K562 (cell line): ENCODE results near the gene TNFRSF11A. TPM values are rescaled to one million over a fixed set of nuclear protein-coding genes. Genes with fewer than 3 reads are reported as not detected.

ENCODE experiments used
- ATAC-seq: fragments of 200-7000 bp; cut with Tn5 transposase; 3 replicates; pipeline ENCODE4 v1.9.1; 2020; ENCODE audit warnings: moderate library complexity
- BruUV-seq: library from RNA; stranded (reverse); fragments of 400-500 nt; replicated peaks from 2 replicates; lab custom pipeline; 2021; lab: Mats Ljungman, UMichigan
- CTCF ChIA-PET: fragments of 300-600 bp; formaldehyde crosslinking; extraction: SDS; loops from one replicate; lab custom pipeline; 2021; ENCODE audit warnings: low intra/inter-chr PET ratio; lab: Yijun Ruan, JAX
- POLR2A ChIA-PET: fragments of 300-600, 350-650 bp; sonication (Branson Sonifier 250); formaldehyde crosslinking; extraction: SDS; loops from one replicate; lab custom pipeline; 2021; ENCODE audit warnings: antibody characterized with exemption, inconsistent platforms; lab: Yijun Ruan, JAX
- DNase-seq, 4 experiments: peaks; one replicate each; pipeline versions ENCODE4 v3.0.0 to v3.0.0-alpha.2; 2011 to 2018; ENCODE audit warnings: low spot score in 3 of 4, mixed read lengths in 3 of 4; ENCODE audit errors: extremely low read depth in 1 of 4
- FAIRE-seq: peaks from 2 replicates; lab custom pipeline; 2011; peaks lifted over from hg19 to GRCh38; lab: Jason Lieb, UNC
- H2AFZ ChIP-seq: 2 replicates; pipeline ENCODE4 v1.6.0; 2011; ENCODE audit warnings: low read depth, low read length, control low read depth, inconsistent platforms
- H3K27ac ChIP-seq: fragments of 200-600 bp; 3 replicates; pipeline ENCODE4 v1.8.0; 2011; ENCODE audit warnings: low read depth, mild to moderate bottlenecking, control low read depth, inconsistent platforms, low read length, moderate library complexity, mixed read lengths; ENCODE audit errors: extremely low read depth
- H3K27me3 ChIP-seq, 2 experiments: fragments of 300-600 bp in 1 of 2; 2 replicates in 1 of 2; 3 replicates in 1 of 2; pipeline versions ENCODE4 v1.6.0 to v1.8.0; 2011; ENCODE audit warnings: inconsistent platforms in 2 of 2, low read length in 2 of 2, mild to moderate bottlenecking in 1 of 2, mixed read lengths in 1 of 2, moderate library complexity in 1 of 2; ENCODE audit not compliant: control insufficient read depth in 2 of 2, insufficient read depth in 2 of 2
- H3K36me3 ChIP-seq: fragments of 300-600 bp; 3 replicates; pipeline ENCODE4 v1.8.0; 2011; ENCODE audit warnings: mild to moderate bottlenecking, low read length, inconsistent platforms; ENCODE audit not compliant: control insufficient read depth, insufficient read depth
- H3K4me1 ChIP-seq, 2 experiments: fragments of 200-600 bp in 1 of 2; replicated peaks in 1 of 2; 2 replicates in 1 of 2; 3 replicates in 1 of 2; pipeline versions ENCODE4 v1.5.1 to v1.8.0; 2011; ENCODE audit warnings: inconsistent platforms in 2 of 2, low read length in 2 of 2, mild to moderate bottlenecking in 1 of 2, mixed read lengths in 1 of 2, moderate library complexity in 1 of 2; ENCODE audit not compliant: control insufficient read depth in 2 of 2, insufficient read depth in 2 of 2
- H3K4me2 ChIP-seq: 2 replicates; pipeline ENCODE4 v1.6.1; 2011; ENCODE audit warnings: low read length, control low read depth, inconsistent platforms, mixed read lengths; ENCODE audit not compliant: insufficient read depth
- H3K4me3 ChIP-seq: fragments of 200-600 bp; sonication (generic), shearing (Covaris generic); 2 replicates; pipeline ENCODE4 v1.5.1; 2016; ENCODE audit warnings: control low read depth, inconsistent platforms
- H3K79me2 ChIP-seq: fragments of 200-600 bp; 3 replicates; pipeline ENCODE4 v1.8.0; 2011; ENCODE audit warnings: low read length, inconsistent platforms; ENCODE audit not compliant: control insufficient read depth, insufficient read depth
- H3K9ac ChIP-seq, 2 experiments: 2 replicates each; pipeline versions ENCODE4 v1.6.0 to v1.6.1; 2011; ENCODE audit warnings: low read depth in 2 of 2, low read length in 2 of 2, control low read depth in 1 of 2, inconsistent platforms in 1 of 2, mild to moderate bottlenecking in 1 of 2, mixed read lengths in 1 of 2; ENCODE audit not compliant: insufficient read depth in 1 of 2
- H3K9me1 ChIP-seq: one replicate; pipeline ENCODE4 v1.6.0; 2011; ENCODE audit warnings: inconsistent platforms, mild to moderate bottlenecking, low read length, moderate library complexity; ENCODE audit not compliant: control insufficient read depth, insufficient read depth
- H3K9me3 ChIP-seq: replicated peaks from 2 replicates; pipeline ENCODE4 v1.5.1; 2011; ENCODE audit warnings: low read depth, low read length, inconsistent platforms; ENCODE audit not compliant: control insufficient read depth, insufficient read depth
- H4K20me1 ChIP-seq: replicated peaks from 2 replicates; pipeline ENCODE4 v1.6.1; 2011; ENCODE audit warnings: low read length, inconsistent platforms, mixed read lengths; ENCODE audit not compliant: control insufficient read depth, insufficient read depth
- ATF1 ChIP-seq, 2 experiments: fragments of 450-650 bp in 1 of 2; IDR thresholded peaks; 2 replicates each; pipeline ENCODE4 v1.6.1; 2016; ENCODE audit warnings: missing compliant biosample characterization in 1 of 2, missing genetic modification characterization in 1 of 2
- ETV5 ChIP-seq: sonication (generic); formaldehyde crosslinking; IDR thresholded peaks from 2 replicates; pipeline ENCODE4 v1.4.0; 2020; ENCODE audit warnings: low read depth, mild to moderate bottlenecking, missing genetic modification reagents
- FOXA3 ChIP-seq, 2 experiments: fragments of 450-650 bp in 1 of 2; sonication (generic) in 1 of 2; formaldehyde crosslinking; IDR thresholded peaks in 1 of 2; conservative IDR thresholded peaks in 1 of 2; 2 replicates each; pipeline versions ENCODE4 v1.4.0 to v1.8.0; 2020 to 2022; ENCODE audit warnings: mild to moderate bottlenecking in 2 of 2, missing genetic modification reagents in 1 of 2
- HLTF ChIP-seq: fragments of 450-650 bp; IDR thresholded peaks from 2 replicates; pipeline ENCODE4 v1.6.1; 2016
- NCOA1 ChIP-seq: fragments of 450-650 bp; IDR thresholded peaks from 2 replicates; pipeline ENCODE4 v1.6.1; 2016; ENCODE audit warnings: low read depth
- NCOA2 ChIP-seq, 2 experiments: fragments of 450-650 bp; IDR thresholded peaks; 2 replicates each; pipeline ENCODE4 v1.6.1; 2018; ENCODE audit warnings: mild to moderate bottlenecking in 2 of 2, moderate library complexity in 1 of 2; ENCODE audit not compliant: partially characterized antibody in 2 of 2
- NONO ChIP-seq, 2 experiments: fragments of 200-400 bp in 1 of 2; fragments of 450-650 bp in 1 of 2; formaldehyde crosslinking in 1 of 2; IDR thresholded peaks; 2 replicates each; pipeline ENCODE4 v1.6.1; 2017; ENCODE audit warnings: low read depth in 2 of 2, mild to moderate bottlenecking in 2 of 2, moderate library complexity in 2 of 2, low read length in 1 of 2
- PYGO2 ChIP-seq: fragments of 450-650 bp; IDR thresholded peaks from 2 replicates; pipeline ENCODE4 v1.6.1; 2016; ENCODE audit warnings: mild to moderate bottlenecking, missing genetic modification characterization, moderate library complexity, missing compliant biosample characterization
- TEAD2 ChIP-seq: fragments of 450-650 bp; IDR thresholded peaks from 2 replicates; pipeline ENCODE4 v1.6.1; 2016; ENCODE audit warnings: missing genetic modification characterization, control low read depth, missing compliant biosample characterization
- ZNF134 ChIP-seq: fragments of 250-450 bp; sonication (Bioruptor Pico); conservative IDR thresholded peaks from 2 replicates; pipeline ENCODE4 v1.4.0; 2020
- WGBS: fragments of 100-300 bp; shearing (Covaris generic); methylation state at CpG from one replicate; pipeline ENCODE4 v1.1.6; 2016; ENCODE audit warnings: low coverage, mixed read lengths; ENCODE audit not compliant: insufficient coverage; ENCODE audit errors: missing lambda C conversion rate; 5-methylcytosine and 5-hydroxymethylcytosine counted together
- in situ Hi-C: fragments of 300-500 bp; cut with MboI; formaldehyde crosslinking; loops from 4 replicates; pipeline ENCODE4 v1.15.0; 2018; ENCODE audit warnings: inconsistent platforms, mixed read lengths
- intact Hi-C: fragments of 100-400 bp; cut with micrococcal nuclease; formaldehyde crosslinking; loops from 2 replicates; pipeline ENCODE4 v1.14.2; 2022
- polyA plus RNA-seq, 8 experiments: library from polyadenylated mRNA; depleted of rRNA in 4 of 8; stranded (reverse) in 5 of 8; unstranded in 3 of 8; fragments of >200 nt; fragmentation: Nextera tagmentation in 2 of 8; fragmentation: Illumina TruSeq in 1 of 8; extraction: Ambion mirVana in 2 of 8; extraction: Trizol in 1 of 8; gene quantifications; 2 replicates each; pipeline versions ENCODE4 v1.2.1 to v1.2.3, GENCODE V29; 2011 to 2014; ENCODE audit warnings: inconsistent platforms in 1 of 8, missing spikeins in 1 of 8
- total RNA-seq, 7 experiments: library from RNA; depleted of rRNA in 6 of 7; stranded (reverse); fragments of >200 nt in 6 of 7; fragmentation: Illumina TruSeq in 2 of 7; extraction: Trizol in 2 of 7; gene quantifications; 2 replicates each; pipeline versions ENCODE4 v1.2.1 to v1.2.3, GENCODE V29; 2011 to 2021; ENCODE audit warnings: low replicate concordance in 1 of 7
- TF ChIP-seq, protein P1 (sequence below): fragments of 250-450 bp; sonication (Bioruptor Pico); IDR thresholded peaks from 2 replicates; pipeline ENCODE4 v1.8.0; 2021; ENCODE audit warnings: moderate library complexity, mild to moderate bottlenecking, inconsistent platforms
- TF ChIP-seq, protein P2 (sequence below): fragments of 450-650 bp; IDR thresholded peaks from one replicate; pipeline ENCODE4 v1.6.1; 2018; ENCODE audit warnings: mild to moderate bottlenecking, moderate library complexity; ENCODE audit not compliant: partially characterized antibody
- TF ChIP-seq, protein P3 (sequence below): fragments of 250-450 bp; sonication (Bioruptor Pico); IDR thresholded peaks from 2 replicates; pipeline ENCODE4 v1.8.0; 2021; ENCODE audit warnings: moderate library complexity, mild to moderate bottlenecking, inconsistent platforms
- TF ChIP-seq, protein P4 (sequence below): fragments of 450-650 bp; IDR thresholded peaks from 2 replicates; pipeline ENCODE4 v1.6.1; 2018; ENCODE audit warnings: mild to moderate bottlenecking, low read depth; ENCODE audit not compliant: partially characterized antibody

The TNFRSF11A gene
- total and polyA plus RNA-seq, 9 of the 15 experiments (the other 6 are each of a cell fraction or from before 2014, with no cell fraction given) = 0.03 to 0.06 (median 0.04) TPM; not detected in 6

DNA sequence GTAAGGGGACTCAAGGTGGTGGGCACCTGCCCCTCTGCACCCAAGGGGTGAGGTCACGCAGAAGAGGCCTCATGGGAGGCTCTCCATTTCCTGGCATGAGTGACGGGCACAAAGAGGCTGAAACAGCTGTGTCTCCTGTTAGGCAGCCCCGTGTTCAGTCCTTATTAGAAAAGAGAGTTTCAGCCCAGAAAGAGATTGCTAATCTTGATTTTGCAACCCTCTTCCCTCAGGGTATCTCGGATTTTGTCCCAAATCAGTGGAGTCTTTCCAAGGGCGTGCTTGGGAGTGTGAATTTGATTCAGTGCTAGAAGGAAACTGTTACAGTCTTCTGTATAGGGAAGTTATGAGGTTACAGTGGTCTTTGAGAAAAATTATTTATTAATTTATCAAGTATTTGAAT lies 10.4 kb downstream of the TNFRSF11A start:
- WGBS = 8% methylated on average over 4 of the region's 5 CpGs
- no peak for FAIRE-seq

More for the DNA sequence above, 10.4 kb downstream of the TNFRSF11A start:
- ATAC-seq (no peak), DNase-seq (no peak)
- Histone ChIP-seq H3K27me3 (peaks cover 18 to 49% of the 10 kb centered on the region in 2 experiments; a peak in 4 of 5 replicates), H3K9me1 (no peaks in the 10 kb centered on the region), H3K9ac (no peak overlapping the region), H3K36me3 (no peaks in the 10 kb centered on the region), H3K9me3 (no peaks in the 10 kb centered on the region), H3K79me2 (no peaks in the 10 kb centered on the region), H3K27ac (no peak overlapping the region), H3K4me2 (no peak overlapping the region), H3K4me1 (no peaks in the 10 kb centered on the region; a peak in 1 of 5 replicates), H3K4me3 (no peak overlapping the region), H2AFZ (no peak overlapping the region), H4K20me1 (peaks cover 8% of the 10 kb centered on the region; the same call in 1 of the 2 replicates)
- CTCF ChIA-PET = no interaction called here
- intact Hi-C loops = no loop called here
- TF ChIP-seq, protein P1, sequence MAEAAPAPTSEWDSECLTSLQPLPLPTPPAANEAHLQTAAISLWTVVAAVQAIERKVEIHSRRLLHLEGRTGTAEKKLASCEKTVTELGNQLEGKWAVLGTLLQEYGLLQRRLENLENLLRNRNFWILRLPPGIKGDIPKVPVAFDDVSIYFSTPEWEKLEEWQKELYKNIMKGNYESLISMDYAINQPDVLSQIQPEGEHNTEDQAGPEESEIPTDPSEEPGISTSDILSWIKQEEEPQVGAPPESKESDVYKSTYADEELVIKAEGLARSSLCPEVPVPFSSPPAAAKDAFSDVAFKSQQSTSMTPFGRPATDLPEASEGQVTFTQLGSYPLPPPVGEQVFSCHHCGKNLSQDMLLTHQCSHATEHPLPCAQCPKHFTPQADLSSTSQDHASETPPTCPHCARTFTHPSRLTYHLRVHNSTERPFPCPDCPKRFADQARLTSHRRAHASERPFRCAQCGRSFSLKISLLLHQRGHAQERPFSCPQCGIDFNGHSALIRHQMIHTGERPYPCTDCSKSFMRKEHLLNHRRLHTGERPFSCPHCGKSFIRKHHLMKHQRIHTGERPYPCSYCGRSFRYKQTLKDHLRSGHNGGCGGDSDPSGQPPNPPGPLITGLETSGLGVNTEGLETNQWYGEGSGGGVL (CRISPR knock-in tag) = no peak
- TF ChIP-seq NONO (IDR thresholded peaks at IDR 0.05; ENCODE audit: low read depth in 2 of 2, low read length in 1 of 2) (no peak), TEAD2 (tag) (no peak), ZNF134 (CRISPR knock-in tag) (no peak), FOXA3 (CRISPR knock-in tag; conservative IDR thresholded peaks at IDR 0.05 in 1 of 2, IDR thresholded peaks at IDR 0.05 in 1 of 2) (no peak), ATF1 (CRISPR knock-in tag; IDR thresholded peaks at IDR 0.05) (no peak), ATF1 (tag; IDR thresholded peaks at IDR 0.05) (no peak), ETV5 (CRISPR knock-in tag) (no peak), HLTF (no peak), PYGO2 (tag) (no peak), NCOA2 (IDR thresholded peaks at IDR 0.05; ENCODE audit: partially characterized antibody in 2 of 2) (no peak), NCOA1 (no peak)
- TF ChIP-seq, protein P2, sequence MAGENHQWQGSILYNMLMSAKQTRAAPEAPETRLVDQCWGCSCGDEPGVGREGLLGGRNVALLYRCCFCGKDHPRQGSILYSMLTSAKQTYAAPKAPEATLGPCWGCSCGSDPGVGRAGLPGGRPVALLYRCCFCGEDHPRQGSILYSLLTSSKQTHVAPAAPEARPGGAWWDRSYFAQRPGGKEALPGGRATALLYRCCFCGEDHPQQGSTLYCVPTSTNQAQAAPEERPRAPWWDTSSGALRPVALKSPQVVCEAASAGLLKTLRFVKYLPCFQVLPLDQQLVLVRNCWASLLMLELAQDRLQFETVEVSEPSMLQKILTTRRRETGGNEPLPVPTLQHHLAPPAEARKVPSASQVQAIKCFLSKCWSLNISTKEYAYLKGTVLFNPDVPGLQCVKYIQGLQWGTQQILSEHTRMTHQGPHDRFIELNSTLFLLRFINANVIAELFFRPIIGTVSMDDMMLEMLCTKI = no peak
- TF ChIP-seq, protein P3, sequence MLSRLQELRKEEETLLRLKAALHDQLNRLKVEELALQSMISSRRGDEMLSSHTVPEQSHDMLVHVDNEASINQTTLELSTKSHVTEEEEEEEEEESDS (CRISPR knock-in tag) = no peak
- TF ChIP-seq, protein P4, sequence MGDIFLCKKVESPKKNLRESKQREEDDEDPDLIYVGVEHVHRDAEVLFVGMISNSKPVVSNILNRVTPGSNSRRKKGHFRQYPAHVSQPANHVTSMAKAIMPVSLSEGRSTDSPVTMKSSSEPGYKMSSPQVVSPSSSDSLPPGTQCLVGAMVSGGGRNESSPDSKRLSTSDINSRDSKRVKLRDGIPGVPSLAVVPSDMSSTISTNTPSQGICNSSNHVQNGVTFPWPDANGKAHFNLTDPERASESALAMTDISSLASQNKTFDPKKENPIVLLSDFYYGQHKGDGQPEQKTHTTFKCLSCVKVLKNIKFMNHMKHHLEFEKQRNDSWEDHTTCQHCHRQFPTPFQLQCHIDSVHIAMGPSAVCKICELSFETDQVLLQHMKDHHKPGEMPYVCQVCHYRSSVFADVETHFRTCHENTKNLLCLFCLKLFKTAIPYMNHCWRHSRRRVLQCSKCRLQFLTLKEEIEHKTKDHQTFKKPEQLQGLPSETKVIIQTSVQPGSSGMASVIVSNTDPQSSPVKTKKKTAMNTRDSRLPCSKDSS = no peak
- in situ Hi-C loops = no loop called here
- POLR2A ChIA-PET = interaction anchor here (0.6 kb wide), 1 partner anchor 74 kb away, joined by 4 read pairs; no protein-coding TSS in a partner anchor
- BruUV-seq = no TSS peak
